ENCODE data around the gene OTOG.

Gene OTOG

GRCh38 chr11:17526931-17527627 lies 20.0 kb upstream of the OTOG start:
- TF ChIP-seq CTCF (IDR thresholded peaks at IDR 0.05; ENCODE audit: control extremely low read depth, extremely low read depth, low read depth, missing control alignments) = no peak
- POLR2A ChIA-PET = no interaction called here
- CTCF ChIA-PET = interaction anchor here (0.6 to 15.2 kb wide), 24 partner anchors 11 to 742 kb away, joined by 3 to 220 read pairs (median 4); partner anchors contain the start of genes KCNJ11, OTOG and USH1C
- DNase-seq (ENCODE audit: extremely low spot score) = no peak

DNA sequence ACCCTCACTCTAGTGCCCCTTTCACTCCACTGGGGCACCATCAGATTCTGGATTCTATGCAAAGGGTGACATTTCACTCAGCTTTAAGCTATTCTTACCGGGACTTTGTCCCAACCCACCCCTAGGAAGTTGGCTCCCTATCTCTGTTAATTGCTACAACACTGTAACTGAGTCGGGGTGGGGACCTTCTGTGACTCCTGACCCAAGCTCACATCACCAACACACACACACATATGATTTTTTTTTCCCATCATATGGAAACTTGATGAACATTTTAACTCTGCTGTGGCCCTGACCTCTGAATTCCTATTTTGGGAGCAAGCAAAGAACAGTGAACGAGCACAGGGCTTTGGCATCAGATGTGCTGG lies 19.4 kb upstream of the OTOG start:
- TF ChIP-seq CTCF (IDR thresholded peaks at IDR 0.05; ENCODE audit: control extremely low read depth, extremely low read depth, low read depth, missing control alignments) = no peak
- ChIA-PET CTCF (interaction anchor here (0.6 to 15.2 kb wide), 31 partner anchors 11 to 742 kb away, joined by 3 to 220 read pairs (median 4); partner anchors contain the start of genes KCNJ11, OTOG and USH1C), POLR2A (no interaction called here)
- DNase-seq (ENCODE audit: extremely low spot score) = no peak

GRCh38 chr11:17528181-17528691 lies 18.8 kb upstream of the OTOG start:
- DNase-seq (ENCODE audit: extremely low spot score) = peak; percentile 78
- ChIA-PET POLR2A (no interaction called here), CTCF (interaction anchor here (0.7 to 15.2 kb wide), 34 partner anchors 10 to 743 kb away, joined by 3 to 220 read pairs (median 4); partner anchors contain the start of genes KCNJ11, OTOG and USH1C)
- TF ChIP-seq CTCF (IDR thresholded peaks at IDR 0.05; ENCODE audit: control extremely low read depth, extremely low read depth, low read depth, missing control alignments) = peak; percentile 58

DNA sequence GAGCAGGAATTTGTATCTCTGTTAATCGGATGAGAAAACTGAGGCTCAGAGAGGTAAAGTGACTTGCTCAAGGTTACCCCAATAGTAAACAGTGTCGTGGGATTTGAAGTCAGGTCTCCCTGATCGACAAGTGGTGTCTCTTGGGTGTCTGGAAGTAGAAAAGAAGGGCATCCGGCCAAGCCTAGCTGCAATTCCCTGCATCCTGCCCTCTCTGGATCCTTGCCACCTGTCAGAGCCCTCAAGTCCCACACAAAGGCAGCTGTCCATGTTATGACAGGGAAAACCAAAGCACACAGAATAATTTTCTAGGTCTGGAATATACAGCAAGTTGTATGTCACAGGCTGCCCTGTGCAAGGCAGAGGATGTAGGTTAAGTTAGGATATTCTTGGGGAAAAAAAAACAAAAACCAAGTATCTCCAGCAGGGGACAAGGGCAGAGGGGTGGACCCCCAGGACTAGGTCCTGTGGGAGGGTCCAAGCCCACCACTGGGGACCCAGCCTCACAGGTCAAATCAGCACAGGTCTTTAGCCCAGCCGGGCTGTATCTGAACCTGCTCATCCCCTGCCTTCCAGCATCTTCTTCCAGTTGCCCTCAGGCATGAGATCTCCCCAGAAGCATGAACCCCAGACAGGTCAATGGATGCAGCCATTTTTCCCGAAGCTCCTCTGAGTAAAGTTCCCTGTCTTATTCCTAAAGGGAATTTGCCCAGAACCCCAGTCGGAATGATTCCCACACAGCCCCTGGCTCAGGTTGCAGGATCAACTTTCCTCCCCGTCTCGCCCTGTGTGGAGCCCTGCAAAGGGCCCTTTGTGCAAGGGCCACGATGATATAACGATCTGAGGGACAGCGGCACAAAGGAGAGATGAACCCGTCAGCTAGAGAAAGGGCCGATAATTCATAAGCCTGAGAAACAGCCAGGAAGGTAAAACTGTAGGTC lies 17.9 kb upstream of the OTOG start:
- no peak for DNase-seq (ENCODE audit: extremely low spot score)
- ChIA-PET POLR2A (no interaction called here), CTCF (interaction anchor here (0.7 to 15.2 kb wide), 13 partner anchors 9 to 744 kb away, joined by 3 to 220 read pairs (median 6); partner anchors contain the start of genes KCNJ11 and USH1C)
- TF ChIP-seq CTCF (IDR thresholded peaks at IDR 0.05; ENCODE audit: control extremely low read depth, extremely low read depth, low read depth, missing control alignments) = no peak

- CTCF ChIA-PET = interaction anchor here (0.8 to 15.2 kb wide), 4 partner anchors 13 to 145 kb away, joined by 3 to 220 read pairs (median 44); partner anchors contain the start of gene KCNJ11
- no peak for TF ChIP-seq CTCF (IDR thresholded peaks at IDR 0.05; ENCODE audit: control extremely low read depth, extremely low read depth, low read depth, missing control alignments)
- POLR2A ChIA-PET = no interaction called here
- DNase-seq (ENCODE audit: extremely low spot score) = no peak
These were observed 17.2 kb upstream of the OTOG start for GRCh38 chr11:17529844-17530185.

GRCh38 chr11:17531071-17531600 lies 15.9 kb upstream of the OTOG start:
- no peak for TF ChIP-seq CTCF (IDR thresholded peaks at IDR 0.05; ENCODE audit: control extremely low read depth, extremely low read depth, low read depth, missing control alignments)
- no peak for DNase-seq (ENCODE audit: extremely low spot score)
- ChIA-PET CTCF (interaction anchor here (1.3 to 15.2 kb wide), 4 partner anchors 9 to 146 kb away, joined by 3 to 220 read pairs (median 44); partner anchors contain the start of gene KCNJ11), POLR2A (no interaction called here)

Data from GM10248 (cell line).